T-cell (primary cell): ENCODE measurements around the gene RUNX2. TPM values are rescaled to one million over a fixed set of nuclear protein-coding genes. Genes with fewer than 3 reads are reported as not detected.
A peak's percentile ranks its signal among the peaks of the same experiment; 100 is the strongest.

ENCODE experiments used
- ATAC-seq, 4 experiments: fragments of 200-7000 bp in 3 of 4; fragments of 150-1000 bp in 1 of 4; cut with Tn5 transposase; replicated peaks in 1 of 4; 1 replicate in 3 of 4; 2 replicates in 1 of 4; pipeline ENCODE4 v1.10.0; 2021; ENCODE audit warnings: moderate library complexity in 3 of 4, mild to moderate bottlenecking in 2 of 4, moderate number of reproducible peaks in 1 of 4
- CTCF ChIA-PET, 2 donors: fragments of 300-600 bp; sonication (Branson Sonifier 250); formaldehyde crosslinking; loops; one replicate each; lab custom pipeline; 2022; ENCODE audit warnings: antibody characterized with exemption in 2 of 2; lab: Charles Lee
- POLR2A ChIA-PET, 2 donors: fragments of 300-600 bp; sonication (Branson Sonifier 250); formaldehyde crosslinking; loops; one replicate each; lab custom pipeline; 2022; ENCODE audit warnings: antibody characterized with exemption in 2 of 2; lab: Charles Lee
- DNase-seq, 35 experiments: peaks; one replicate each; pipeline versions ENCODE4 v3.0.0 to v3.0.0-alpha.2; 2013 to 2023
- H3K27ac ChIP-seq: one replicate; pipeline ENCODE4 v1.5.1; 2013; ENCODE audit warnings: low read length
- H3K27me3 ChIP-seq, 2 experiments: replicated peaks in 1 of 2; 1 replicate in 1 of 2; 2 replicates in 1 of 2; pipeline versions ENCODE4 v1.6.1 to v1.7.0; 2013; ENCODE audit warnings: low read length in 1 of 2, mixed read lengths in 1 of 2; ENCODE audit not compliant: control insufficient read depth in 2 of 2, insufficient read depth in 2 of 2; ENCODE audit errors: extremely low read depth in 1 of 2
- H3K36me3 ChIP-seq, 2 donors: 1 replicate in 1 of 2; 2 replicates in 1 of 2; pipeline versions ENCODE4 v1.6.1 to v1.7.0; 2013; ENCODE audit warnings: low read length in 1 of 2; ENCODE audit not compliant: control insufficient read depth in 2 of 2, insufficient read depth in 1 of 2; ENCODE audit errors: extremely low read depth in 1 of 2
- H3K4me1 ChIP-seq, 2 experiments: 1 replicate in 1 of 2; 2 replicates in 1 of 2; pipeline versions ENCODE4 v1.6.1 to v1.7.0; 2013; ENCODE audit warnings: low read length in 2 of 2, mixed read lengths in 1 of 2; ENCODE audit not compliant: insufficient read depth in 2 of 2, control insufficient read depth in 1 of 2; ENCODE audit errors: extremely low read depth in 1 of 2
- H3K4me3 ChIP-seq, 2 donors: 1 replicate in 1 of 2; 2 replicates in 1 of 2; pipeline versions ENCODE4 v1.5.1 to v1.7.0; 2013; ENCODE audit warnings: mild to moderate bottlenecking in 2 of 2, low read length in 1 of 2, moderate library complexity in 1 of 2; ENCODE audit not compliant: control insufficient read depth in 1 of 2; ENCODE audit errors: extremely low read depth in 1 of 2
- H3K9me3 ChIP-seq: 2 replicates; pipeline ENCODE4 v1.7.0; 2013
- H3K27ac Mint-ChIP-seq, 2 donors: one replicate each; pipeline ENCODE4 v1.8.0; 2020 to 2021; ENCODE audit warnings: mild to moderate bottlenecking in 2 of 2, mixed read lengths in 2 of 2
- H3K27me3 Mint-ChIP-seq, 2 donors: one replicate each; pipeline ENCODE4 v1.8.0; 2021 to 2022; ENCODE audit warnings: mixed read lengths in 2 of 2
- H3K36me3 Mint-ChIP-seq: one replicate; pipeline ENCODE4 v1.8.0; 2021; ENCODE audit warnings: mixed read lengths
- H3K4me1 Mint-ChIP-seq, 3 donors: one replicate each; pipeline ENCODE4 v1.8.0; 2020 to 2022; ENCODE audit warnings: mixed read lengths in 3 of 3, mild to moderate bottlenecking in 1 of 3
- H3K4me3 Mint-ChIP-seq, 3 donors: one replicate each; pipeline ENCODE4 v1.8.0; 2020 to 2022; ENCODE audit warnings: mild to moderate bottlenecking in 3 of 3, mixed read lengths in 3 of 3, moderate library complexity in 3 of 3
- H3K9me3 Mint-ChIP-seq, 3 donors: one replicate each; pipeline ENCODE4 v1.8.0; 2020 to 2022; ENCODE audit warnings: mixed read lengths in 3 of 3
- WGBS: methylation state at CpG from one replicate; pipeline ENCODE4 v1.1.5; 2013; ENCODE audit warnings: missing lambda C conversion rate; ENCODE audit not compliant: insufficient coverage; 5-methylcytosine and 5-hydroxymethylcytosine counted together
- total RNA-seq, 35 experiments: library from RNA in 6 of 35; stranded (reverse) in 6 of 35; fragments of 120-200 nt in 1 of 35; gene quantifications; one replicate each; pipeline versions ENCODE4 v1.2.1 to v1.2.4 and lab custom pipeline; 2013 to 2026

RUNX2 gene
- total RNA-seq, 5 donors from 2014 or later (not counting 1 experiment from before 2014, with no cell fraction given), result 14.4 to 31.8 (median 22.4) TPM

GRCh38 chr6:45521226-45521625 is 193.1 kb downstream of the RUNX2 start:
- Mint-ChIP-seq H3K36me3 (peaks cover 15% of the 10 kb centered on the region), H3K4me1 (peaks cover 8 to 13% (median 12%) of the 10 kb centered on the region in 3 donors), H3K9me3 (no peaks in the 10 kb centered on the region), H3K27ac (peak overlapping the region in 1 of 2 donors; percentile 20), H3K27me3 (no peaks in the 10 kb centered on the region), H3K4me3 (no peak overlapping the region)
- Histone ChIP-seq H3K36me3 (no peaks in the 10 kb centered on the region), H3K4me3 (no peak overlapping the region), H3K27me3 (no peaks in the 10 kb centered on the region), H3K4me1 (peaks cover 0 to 2% of the 10 kb centered on the region in 2 experiments), H3K27ac (no peak overlapping the region), H3K9me3 (no peaks in the 10 kb centered on the region)
- CTCF ChIA-PET, result interaction anchor here in 1 of 2 donors (0.6 kb wide), 1 partner anchor 661 kb away, joined by 3 read pairs; no protein-coding TSS in a partner anchor
- DNase-seq (no peak), ATAC-seq (no peak)
- POLR2A ChIA-PET, result no interaction called here

DNA sequence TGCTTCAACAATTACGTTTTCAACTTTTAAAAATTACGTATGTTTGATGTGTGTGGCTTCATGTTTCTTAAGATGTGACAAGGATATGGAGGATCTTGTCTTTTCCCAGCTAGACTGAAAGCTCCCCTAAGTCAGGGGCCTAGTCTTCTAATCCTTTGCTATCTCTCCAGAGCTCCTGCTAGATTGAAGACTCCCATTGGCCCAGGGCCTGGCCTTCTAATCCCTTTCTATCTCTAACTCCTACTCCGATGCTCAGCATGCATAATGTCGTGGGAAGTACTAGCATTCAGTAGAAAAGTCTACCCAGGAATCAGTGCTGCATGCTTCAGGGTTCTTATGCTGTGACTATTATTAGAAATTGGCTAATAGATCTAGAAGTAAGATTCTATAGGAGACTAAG is 194.4 kb downstream of the RUNX2 start:
- Histone ChIP-seq H3K27me3 (no peaks in the 10 kb centered on the region), H3K27ac (no peak overlapping the region), H3K4me1 (peaks cover 0 to 2% of the 10 kb centered on the region in 2 experiments), H3K4me3 (no peak overlapping the region), H3K36me3 (no peaks in the 10 kb centered on the region), H3K9me3 (no peaks in the 10 kb centered on the region)
- Mint-ChIP-seq H3K4me1 (peaks cover 8 to 13% (median 10%) of the 10 kb centered on the region in 3 donors), H3K27me3 (no peaks in the 10 kb centered on the region), H3K27ac (no peak overlapping the region), H3K4me3 (no peak overlapping the region), H3K36me3 (peaks cover 22% of the 10 kb centered on the region), H3K9me3 (no peaks in the 10 kb centered on the region)
- ATAC-seq (no peak), DNase-seq (no peak)
- POLR2A ChIA-PET, result no interaction called here
- CTCF ChIA-PET, result no interaction called here
- WGBS, result no CpG with 5 or more reads among the region's 4 CpGs

- peaks cover 0 to 3% (median 2%) of the 10 kb centered on the region in 3 donors for H3K9me3 Mint-ChIP-seq
- peaks cover 21% of the 10 kb centered on the region for H3K36me3 Mint-ChIP-seq
- ChIA-PET CTCF (no interaction called here), POLR2A (no interaction called here)
- H3K27me3 Mint-ChIP-seq, result no peaks in the 10 kb centered on the region
- Histone ChIP-seq H3K4me1 (no peaks in the 10 kb centered on the region), H3K9me3 (no peaks in the 10 kb centered on the region), H3K27ac (no peak overlapping the region), H3K36me3 (no peaks in the 10 kb centered on the region), H3K4me3 (no peak overlapping the region), H3K27me3 (no peaks in the 10 kb centered on the region)
- no peak overlapping the region for H3K4me3 Mint-ChIP-seq
- ATAC-seq (no peak), DNase-seq (no peak)
- H3K27ac Mint-ChIP-seq, result no peak overlapping the region
- no peaks in the 10 kb centered on the region for H3K4me1 Mint-ChIP-seq
- WGBS, result no CpG with 5 or more reads among the region's 1 CpG
Observed at GRCh38 chr6:45527210-45527609, 199.1 kb downstream of the RUNX2 start.

- no peak for ATAC-seq
- Histone ChIP-seq H3K4me3 (no peak overlapping the region), H3K36me3 (peaks cover 0 to 3% of the 10 kb centered on the region in 2 donors), H3K9me3 (no peaks in the 10 kb centered on the region), H3K4me1 (no peaks in the 10 kb centered on the region), H3K27ac (no peak overlapping the region), H3K27me3 (no peaks in the 10 kb centered on the region)
- Mint-ChIP-seq H3K4me1 (peaks cover 0 to 9% (median 6%) of the 10 kb centered on the region in 3 donors), H3K27me3 (no peaks in the 10 kb centered on the region), H3K27ac (no peak overlapping the region), H3K36me3 (peaks cover 33% of the 10 kb centered on the region), H3K9me3 (peaks cover 0 to 3% (median 2%) of the 10 kb centered on the region in 3 donors), H3K4me3 (no peak overlapping the region)
- CTCF ChIA-PET, result interaction anchor here (0.5 to 0.6 kb wide), 4 partner anchors 25 to 905 kb away, joined by 3 to 11 read pairs (median 4); no protein-coding TSS in a partner anchor
- DNase-seq, result no peak
- WGBS, result no CpG with 5 or more reads among the region's 2 CpGs
- POLR2A ChIA-PET, result interaction anchor here (0.6 to 0.7 kb wide), 2 partner anchors 31 to 95 kb away, joined by 5 to 10 read pairs; no protein-coding TSS in a partner anchor
Observed at GRCh38 chr6:45531999-45532595, 204.0 kb downstream of the RUNX2 start.

DNA sequence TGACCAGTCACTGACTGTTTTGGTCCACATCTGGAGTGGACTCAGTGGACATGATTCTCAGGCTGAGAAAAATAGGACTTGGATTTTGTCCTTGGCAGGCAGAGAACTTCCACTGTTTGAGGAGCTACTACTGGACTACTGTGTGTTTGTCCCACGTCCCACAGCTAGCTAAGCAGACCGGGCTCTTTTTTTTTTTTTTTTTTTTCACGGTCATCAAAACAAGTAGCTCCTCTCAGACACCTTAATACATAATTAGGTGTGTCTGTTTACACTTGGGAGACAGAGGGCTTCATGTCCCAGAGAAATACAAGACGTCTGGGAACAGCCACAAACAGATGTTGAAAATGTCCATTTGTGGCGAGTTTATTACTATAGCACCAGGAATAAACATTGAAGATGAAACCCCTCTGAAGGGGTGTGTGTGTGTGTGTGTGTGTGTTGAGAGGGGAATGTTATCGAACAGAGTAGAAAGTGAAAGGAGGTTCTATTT is 204.6 kb downstream of the RUNX2 start:
- ChIA-PET POLR2A (interaction anchor here (0.6 to 0.7 kb wide), 2 partner anchors 63 to 199 kb away, joined by 6 to 8 read pairs; no protein-coding TSS in a partner anchor), CTCF (interaction anchor here in 1 of 2 donors (0.5 to 0.6 kb wide), 2 partner anchors 229 to 390 kb away, joined by 4 to 11 read pairs; no protein-coding TSS in a partner anchor)
- DNase-seq (no peak), ATAC-seq (no peak)
- Histone ChIP-seq H3K4me3 (no peak overlapping the region), H3K36me3 (peaks cover 0 to 3% of the 10 kb centered on the region in 2 donors), H3K27ac (no peak overlapping the region), H3K4me1 (no peaks in the 10 kb centered on the region), H3K27me3 (no peaks in the 10 kb centered on the region), H3K9me3 (no peaks in the 10 kb centered on the region)
- Mint-ChIP-seq H3K9me3 (peaks cover 0 to 1% (median under 1%) of the 10 kb centered on the region in 3 donors), H3K4me1 (peaks cover 0 to 9% (median 6%) of the 10 kb centered on the region in 3 donors), H3K27ac (no peak overlapping the region), H3K27me3 (no peaks in the 10 kb centered on the region), H3K4me3 (no peak overlapping the region), H3K36me3 (peaks cover 28% of the 10 kb centered on the region)
- WGBS, result 93% methylated on average over 2 of the region's 6 CpGs

DNA sequence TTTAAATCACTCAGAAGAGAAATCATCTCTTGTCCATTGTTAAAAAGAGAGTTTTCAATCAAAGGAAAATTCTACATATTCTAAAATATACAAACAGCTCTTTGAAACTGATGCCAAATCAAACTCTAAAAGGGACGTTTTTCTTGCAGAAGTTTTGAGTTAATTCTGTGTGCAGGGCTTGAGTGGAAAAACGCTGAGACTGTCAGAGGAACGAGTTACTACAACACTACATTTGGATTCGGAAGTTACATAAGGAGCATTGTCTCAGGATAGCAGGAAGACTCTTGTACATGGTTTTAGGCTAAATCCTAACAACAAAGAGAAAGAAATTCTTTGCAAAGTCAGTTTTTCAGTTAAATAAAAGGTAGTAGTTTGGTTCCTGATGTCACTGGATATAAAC is 205.3 kb downstream of the RUNX2 start:
- H3K36me3 ChIP-seq, result peaks cover 0 to 3% of the 10 kb centered on the region in 2 donors
- Mint-ChIP-seq H3K27me3 (no peaks in the 10 kb centered on the region), H3K4me1 (peaks cover 0 to 9% (median 6%) of the 10 kb centered on the region in 3 donors), H3K36me3 (peaks cover 23% of the 10 kb centered on the region), H3K9me3 (no peaks in the 10 kb centered on the region), H3K27ac (no peak overlapping the region), H3K4me3 (no peak overlapping the region)
- ChIA-PET POLR2A (interaction anchor here (0.6 to 0.7 kb wide), 2 partner anchors 62 to 200 kb away, joined by 6 to 8 read pairs; no protein-coding TSS in a partner anchor), CTCF (no interaction called here)
- no peak for DNase-seq
- H3K9me3 ChIP-seq, result no peaks in the 10 kb centered on the region
- H3K27ac ChIP-seq, result no peak overlapping the region
- no peaks in the 10 kb centered on the region for H3K27me3 ChIP-seq
- no peaks in the 10 kb centered on the region for H3K4me1 ChIP-seq
- H3K4me3 ChIP-seq, result no peak overlapping the region
- WGBS, result no CpG with 5 or more reads among the region's 4 CpGs
- ATAC-seq, result no peak
